HG03175 (cell line): ENCODE results near the gene NAT10.
"Not testable (repeated sequence)": the region's sequence is repeated elsewhere in the genome, so short reads cannot be mapped to it uniquely, and the experiment has no call there.

Experiments
- ATAC-seq: cut with Tn5 transposase; IDR thresholded peaks from one replicate; pipeline ENCODE4 v1.9.1; 2021; ENCODE audit warnings: mild to moderate bottlenecking, moderate library complexity; ENCODE audit not compliant: unreplicated experiment

The NAT10 gene

DNA sequence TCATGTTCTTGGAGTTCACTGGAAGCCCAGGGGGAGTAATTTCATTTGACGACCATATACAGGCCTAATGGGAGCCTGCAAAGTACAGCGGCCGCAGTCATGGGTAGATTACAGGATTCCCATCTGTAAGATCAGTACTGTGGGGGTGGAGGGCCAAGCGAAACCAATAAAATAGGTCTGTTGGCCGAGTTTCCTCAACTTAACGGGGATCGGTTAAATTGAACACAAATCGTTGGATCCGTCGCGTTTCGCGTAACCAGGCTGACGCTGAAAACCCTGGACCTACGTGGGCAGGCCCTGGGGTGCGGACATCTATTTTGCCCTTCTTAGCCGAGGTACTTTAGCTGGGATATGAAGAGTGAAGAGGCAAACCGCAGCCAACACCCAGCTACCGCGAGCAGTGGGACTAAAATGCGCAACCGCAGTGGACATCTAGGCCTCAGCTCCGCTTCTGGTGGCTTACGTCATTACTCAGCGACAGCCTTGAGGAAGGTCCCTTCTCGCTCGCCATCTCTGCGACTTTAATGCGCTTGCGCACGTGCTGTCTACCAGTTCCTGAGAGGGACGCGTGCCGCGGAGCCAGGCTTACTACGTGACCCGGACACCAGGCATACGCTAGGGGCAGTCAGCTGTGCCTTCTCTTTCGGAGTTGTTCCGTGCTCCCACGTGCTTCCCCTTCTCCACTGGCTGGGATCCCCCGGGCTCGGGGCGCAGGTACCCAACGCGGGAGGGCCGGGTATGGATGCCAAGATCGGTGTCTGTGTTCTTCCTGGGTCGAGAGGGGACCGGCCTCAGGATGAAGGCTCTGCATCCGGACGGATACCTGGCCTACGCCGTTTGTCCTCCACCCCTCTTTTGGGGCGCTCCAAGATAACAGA, at the start of gene NAT10:
TSS of gene NAT10 (plus strand) at position 551 of the 878 bp plus-strand sequence. CDS start 2,597 bp downstream, outside the sequence.
- ATAC-seq = peak; percentile 95

DNA sequence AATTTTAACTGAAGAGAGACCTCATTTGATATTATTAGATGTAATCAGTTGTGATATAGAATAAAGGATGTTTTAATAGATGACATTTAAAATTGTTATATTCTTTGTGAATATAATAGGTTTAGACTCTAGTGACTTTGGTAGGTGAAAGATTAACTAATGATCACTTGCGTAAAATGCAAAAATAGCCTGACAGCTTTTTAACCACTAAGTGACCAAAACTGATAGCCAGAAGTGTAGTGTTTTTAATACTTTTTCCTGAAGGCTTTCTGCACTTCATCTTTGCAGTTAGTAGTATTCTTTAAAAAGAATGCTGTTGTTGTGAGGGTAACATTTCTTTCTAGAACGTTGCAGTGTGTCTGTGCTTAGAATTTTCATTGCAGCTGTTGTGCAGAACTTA, 48.8 kb upstream of the NAT10 start:
- no peak for ATAC-seq

- no peak for ATAC-seq
These were observed 42.2 kb upstream of the NAT10 start for GRCh38 chr11:34063061-34063795.

- ATAC-seq = no peak
These were observed 41.1 kb upstream of the NAT10 start for GRCh38 chr11:34064291-34064690.

DNA sequence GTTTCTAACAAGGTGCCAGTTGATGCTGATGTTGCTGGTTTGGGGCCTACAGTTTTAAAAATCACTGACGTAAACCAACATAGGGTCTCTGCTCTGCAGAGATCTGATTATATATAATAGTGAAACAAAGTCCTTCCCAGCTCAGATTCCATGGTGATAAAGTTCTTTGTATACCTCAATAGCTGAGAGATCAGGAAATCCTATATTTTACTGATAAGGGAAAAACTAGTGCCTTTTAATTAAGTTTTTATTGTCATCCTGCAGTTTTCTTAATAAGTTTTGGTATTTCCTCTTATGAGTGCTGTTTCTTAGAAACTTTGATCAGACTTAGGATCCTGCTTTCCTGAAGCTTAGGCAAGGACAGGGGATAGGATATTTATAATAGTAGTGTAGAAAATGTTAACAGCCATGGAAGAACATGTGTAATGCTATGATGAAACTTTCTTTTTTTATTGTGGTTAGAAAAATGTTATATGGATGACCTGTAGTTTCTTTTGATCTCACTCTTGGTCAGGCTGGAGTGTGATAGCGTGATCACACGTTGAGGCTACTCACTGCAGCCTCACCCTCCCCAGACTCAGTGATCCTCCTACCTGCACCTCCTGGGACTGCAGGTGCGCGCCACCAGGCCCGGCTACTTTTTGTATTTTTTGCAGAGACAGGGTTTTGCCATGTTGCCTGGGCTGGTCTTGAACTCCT, 39.8 kb upstream of the NAT10 start:
- ATAC-seq = no peak

- not testable (repeated sequence) for ATAC-seq
These were observed 38.7 kb upstream of the NAT10 start for GRCh38 chr11:34066766-34067165.

DNA sequence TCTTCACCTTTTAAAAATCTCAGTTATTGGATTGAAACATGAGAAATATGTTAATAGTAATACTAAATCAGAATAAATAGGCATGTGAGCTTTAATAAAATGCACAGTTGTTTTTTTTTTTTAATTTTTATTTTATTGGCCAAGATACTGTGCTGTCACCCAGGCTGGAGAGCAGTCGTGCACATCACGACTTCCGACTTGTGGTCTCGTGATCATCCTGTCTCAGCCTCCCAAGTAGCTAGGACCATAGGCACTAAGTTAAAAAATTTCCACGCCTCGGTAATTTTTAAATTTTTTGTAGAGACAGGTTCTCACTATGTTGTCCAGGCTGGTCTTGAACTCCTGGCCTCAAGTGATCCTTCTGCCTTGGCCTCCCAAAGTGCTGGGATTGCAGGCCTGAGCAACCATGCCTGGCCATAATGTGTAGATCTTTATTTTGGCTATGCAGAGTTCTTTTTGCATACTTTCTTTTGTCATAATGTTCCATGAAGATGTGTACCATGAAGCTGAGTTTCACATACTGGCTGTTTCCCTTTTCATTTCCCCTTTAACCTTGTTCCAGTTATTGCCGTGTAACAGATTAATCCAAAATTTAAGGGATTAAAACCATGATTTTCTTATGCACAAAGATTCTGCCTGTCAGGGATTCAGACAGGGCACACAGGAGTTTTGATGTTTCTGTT, 37.9 kb upstream of the NAT10 start:
- ATAC-seq = peak; percentile 62

DNA sequence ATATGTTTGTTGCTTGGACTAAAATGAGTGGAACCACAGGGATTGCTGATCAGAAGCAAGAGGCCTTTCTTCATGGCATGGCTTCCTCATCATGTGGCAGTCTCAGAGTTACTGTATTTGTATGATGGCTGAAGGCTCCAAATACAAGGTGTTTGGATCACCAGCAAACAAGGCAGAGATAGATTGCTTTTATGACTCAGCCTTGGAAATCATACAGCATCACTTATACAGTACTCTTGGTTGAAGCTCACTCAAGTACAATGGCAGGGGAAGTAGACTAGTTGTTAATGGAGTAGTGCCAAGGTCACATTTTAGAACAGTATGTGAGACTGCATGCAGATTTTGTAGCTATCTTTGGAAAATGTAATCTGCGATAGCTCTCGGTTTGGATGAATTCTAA, 37.3 kb upstream of the NAT10 start:
- ATAC-seq = no peak

- ATAC-seq = not testable (repeated sequence)
These were observed 34.1 kb upstream of the NAT10 start for GRCh38 chr11:34071306-34071705.

DNA sequence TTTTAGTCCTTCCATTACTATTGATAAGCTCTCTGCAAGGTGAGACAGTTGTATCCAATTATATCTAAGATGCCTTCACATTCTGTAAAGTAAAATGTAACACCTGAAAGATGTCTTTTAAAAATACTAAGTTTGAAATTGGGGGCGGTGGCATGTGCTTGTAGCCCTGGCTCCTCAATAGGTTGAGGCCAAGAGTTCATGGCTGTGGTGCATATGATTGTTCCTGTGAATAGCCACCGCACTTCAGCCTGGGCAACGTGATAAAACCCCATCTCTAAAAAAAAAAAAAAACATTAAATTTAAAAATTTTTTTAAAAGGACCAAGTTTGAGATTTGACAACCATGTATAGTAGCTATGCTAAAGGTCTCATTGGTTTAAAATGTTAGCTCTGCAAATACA, 33.4 kb upstream of the NAT10 start:
- no peak for ATAC-seq

DNA sequence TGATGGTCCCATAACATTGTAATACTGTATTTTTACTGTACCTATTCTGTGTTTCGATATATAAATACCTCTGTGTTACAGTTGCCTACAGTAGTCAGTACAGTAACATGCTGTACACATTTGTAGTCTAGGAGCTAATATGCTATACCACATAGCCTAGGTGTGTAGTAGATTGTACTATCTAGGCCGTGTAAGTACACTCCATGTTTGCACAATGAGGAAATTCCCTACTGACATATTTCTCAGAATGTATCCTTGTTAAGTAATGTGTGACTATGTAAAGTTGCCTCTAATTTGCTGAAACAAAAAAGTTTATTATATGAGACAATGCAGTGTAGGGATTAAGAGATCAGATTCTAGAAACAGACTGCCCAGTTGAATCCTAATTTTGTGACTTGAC, 32.6 kb upstream of the NAT10 start:
- no peak for ATAC-seq

DNA sequence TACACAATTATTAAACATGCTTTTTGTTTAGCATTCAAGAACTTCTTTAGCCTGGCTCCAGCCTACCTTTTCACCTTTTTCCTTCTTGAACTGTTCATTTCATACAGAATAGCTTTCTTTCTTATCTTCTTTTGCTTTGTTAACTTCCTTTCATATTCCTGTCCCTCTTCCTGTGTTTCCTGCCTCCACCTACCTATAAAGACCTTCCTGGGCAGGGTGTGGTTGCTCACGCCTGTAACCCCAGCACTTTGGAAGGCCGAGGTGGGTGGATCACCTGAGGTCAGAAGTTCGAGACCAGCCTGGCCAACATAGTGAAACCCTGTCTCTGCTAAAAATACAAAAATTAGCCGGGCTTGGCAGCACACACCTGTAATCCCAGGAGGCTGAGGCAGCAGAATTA, 31.0 kb upstream of the NAT10 start:
- no peak for ATAC-seq

GRCh38 chr11:34075178-34075820, 30.1 kb upstream of the NAT10 start:
- ATAC-seq = no peak

- no peak for ATAC-seq
These were observed 24.8 kb upstream of the NAT10 start for GRCh38 chr11:34080609-34081008.

DNA sequence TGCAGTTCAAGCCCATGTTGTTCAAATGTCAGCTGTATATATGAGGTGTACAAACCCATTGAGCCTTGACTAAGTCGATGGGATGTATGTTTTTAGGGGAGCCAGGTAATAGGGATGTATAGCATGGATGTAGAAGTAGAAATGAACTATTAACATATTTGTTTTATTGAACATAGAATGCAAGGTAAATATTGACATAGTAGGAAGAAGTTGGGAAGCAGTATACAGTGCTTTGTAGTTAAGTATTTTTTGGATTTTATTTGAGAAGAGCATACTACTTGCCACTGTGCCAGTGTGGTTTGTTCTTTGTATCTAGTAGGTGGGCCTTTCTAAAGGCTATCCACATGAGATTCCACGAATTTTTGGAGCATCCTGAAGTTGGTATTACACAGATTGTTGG, 20.8 kb upstream of the NAT10 start:
- ATAC-seq = no peak

- ATAC-seq = no peak
These were observed 18.7 kb upstream of the NAT10 start for GRCh38 chr11:34086554-34087283.

- no peak for ATAC-seq
These were observed 13.6 kb upstream of the NAT10 start for GRCh38 chr11:34091825-34092224.

DNA sequence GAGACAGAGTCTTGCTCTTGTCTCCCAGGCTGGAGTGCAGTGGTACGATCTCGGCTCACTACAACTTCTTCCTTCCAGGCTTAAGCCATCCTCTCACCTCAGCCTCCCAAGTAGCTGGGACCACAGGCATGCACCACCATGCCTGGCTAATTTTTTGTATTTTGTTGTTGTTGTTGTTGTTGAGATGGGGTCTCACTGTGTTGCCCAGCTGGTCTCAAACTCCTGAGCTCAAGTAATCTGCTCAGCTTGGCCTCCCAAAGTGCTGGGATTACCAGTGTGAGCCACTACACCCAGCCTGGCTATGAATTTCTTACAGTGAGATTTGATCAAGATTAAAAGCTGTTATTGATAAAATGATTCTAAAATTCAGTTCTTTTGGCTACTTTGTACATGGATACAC, 10.5 kb upstream of the NAT10 start:
- not testable (repeated sequence) for ATAC-seq

GRCh38 chr11:34098813-34099212, 6.6 kb upstream of the NAT10 start:
- ATAC-seq = no peak

DNA sequence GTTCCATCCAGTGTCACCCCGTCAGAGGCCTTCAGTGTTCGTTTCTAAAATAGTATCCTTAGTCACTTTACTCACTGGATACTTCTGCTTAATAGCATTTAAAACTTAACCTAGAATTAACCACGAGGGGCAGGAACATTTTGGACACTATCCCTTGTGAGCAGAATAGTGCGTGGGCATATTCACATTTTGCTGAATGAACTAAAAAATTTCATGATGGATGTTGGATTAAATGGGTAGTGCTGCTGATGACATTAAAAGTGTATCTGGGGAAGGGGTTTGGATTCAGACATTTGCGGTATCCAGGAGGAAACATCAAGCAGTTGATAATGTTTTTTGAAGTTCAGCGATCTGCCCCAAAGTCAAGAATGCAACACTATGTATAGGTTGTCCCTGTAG, 750 bp upstream of the NAT10 start:
- no peak for ATAC-seq
